Neural cell (in vitro differentiated cells): ENCODE measurements around the gene BMAL1.

Experiments
- EP300 ChIP-seq: fragments of 450-650 bp; conservative IDR thresholded peaks from 2 replicates; pipeline ENCODE4 v1.6.1; 2014; ENCODE audit warnings: antibody characterized with exemption, mild to moderate bottlenecking, moderate library complexity; ENCODE audit not compliant: poor library complexity, severe bottlenecking
- EZH2 ChIP-seq: fragments of 200-600, 300-800 bp; shearing (Covaris generic), sonication (generic); IDR thresholded peaks from 2 replicates; pipeline ENCODE4 v1.6.1; 2014; ENCODE audit warnings: antibody characterized with exemption, low read length, borderline replicate concordance, mild to moderate bottlenecking; ENCODE audit not compliant: insufficient read depth, poor library complexity, severe bottlenecking
- MXI1 ChIP-seq: fragments of 450-650 bp; conservative IDR thresholded peaks from 2 replicates; pipeline ENCODE4 v1.6.1; 2014; ENCODE audit warnings: antibody characterized with exemption, mild to moderate bottlenecking; ENCODE audit not compliant: poor library complexity, severe bottlenecking
- POLR2AphosphoS5 ChIP-seq: IDR thresholded peaks from 2 replicates; pipeline ENCODE4 v1.6.1; 2012
- RAD21 ChIP-seq: fragments of 450-650 bp; conservative IDR thresholded peaks from 2 replicates; pipeline ENCODE4 v1.6.1; 2014; ENCODE audit warnings: antibody characterized with exemption, mild to moderate bottlenecking, moderate library complexity
- REST ChIP-seq: IDR thresholded peaks from 2 replicates; pipeline ENCODE4 v1.6.1; 2012; ENCODE audit warnings: borderline replicate concordance
- SMC3 ChIP-seq: fragments of 450-650 bp; conservative IDR thresholded peaks from 2 replicates; pipeline ENCODE4 v1.6.1; 2014; ENCODE audit warnings: antibody characterized with exemption, mild to moderate bottlenecking, moderate library complexity; ENCODE audit not compliant: poor library complexity
- TAF1 ChIP-seq: IDR thresholded peaks from 2 replicates; pipeline ENCODE4 v1.6.1; 2012; ENCODE audit warnings: low read depth
- TF ChIP-seq, protein P1 (sequence below): fragments of 450-650 bp; IDR thresholded peaks from 2 replicates; pipeline ENCODE4 v1.5.1; 2014; ENCODE audit warnings: antibody characterized with exemption, mild to moderate bottlenecking, moderate library complexity; ENCODE audit not compliant: poor library complexity, severe bottlenecking

- TF ChIP-seq, protein P1, sequence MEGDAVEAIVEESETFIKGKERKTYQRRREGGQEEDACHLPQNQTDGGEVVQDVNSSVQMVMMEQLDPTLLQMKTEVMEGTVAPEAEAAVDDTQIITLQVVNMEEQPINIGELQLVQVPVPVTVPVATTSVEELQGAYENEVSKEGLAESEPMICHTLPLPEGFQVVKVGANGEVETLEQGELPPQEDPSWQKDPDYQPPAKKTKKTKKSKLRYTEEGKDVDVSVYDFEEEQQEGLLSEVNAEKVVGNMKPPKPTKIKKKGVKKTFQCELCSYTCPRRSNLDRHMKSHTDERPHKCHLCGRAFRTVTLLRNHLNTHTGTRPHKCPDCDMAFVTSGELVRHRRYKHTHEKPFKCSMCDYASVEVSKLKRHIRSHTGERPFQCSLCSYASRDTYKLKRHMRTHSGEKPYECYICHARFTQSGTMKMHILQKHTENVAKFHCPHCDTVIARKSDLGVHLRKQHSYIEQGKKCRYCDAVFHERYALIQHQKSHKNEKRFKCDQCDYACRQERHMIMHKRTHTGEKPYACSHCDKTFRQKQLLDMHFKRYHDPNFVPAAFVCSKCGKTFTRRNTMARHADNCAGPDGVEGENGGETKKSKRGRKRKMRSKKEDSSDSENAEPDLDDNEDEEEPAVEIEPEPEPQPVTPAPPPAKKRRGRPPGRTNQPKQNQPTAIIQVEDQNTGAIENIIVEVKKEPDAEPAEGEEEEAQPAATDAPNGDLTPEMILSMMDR = no peak
- TF ChIP-seq SMC3 (no peak), EP300 (no peak), POLR2AphosphoS5 (no peak), RAD21 (no peak), EZH2 (no peak), REST (no peak), TAF1 (no peak), MXI1 (no peak)
Measured at GRCh38 chr11:13262096-13262495, 15.5 kb upstream of the BMAL1 start.
